HAP-1 (cell line): ENCODE data around the gene CLPSL2.

Experiments
- DNase-seq, 2 experiments: peaks; one replicate each; pipeline ENCODE4 v3.0.0-alpha.2; 2016 to 2020; ENCODE audit warnings: low spot score in 2 of 2
- H3K27me3 ChIP-seq: fragments of 250-450 bp; sonication (Bioruptor Pico); 2 replicates; pipeline ENCODE4 v1.5.1; 2020; ENCODE audit warnings: low read depth, mild to moderate bottlenecking, moderate library complexity
- H3K36me3 ChIP-seq: fragments of 250-450 bp; sonication (Bioruptor Pico); replicated peaks from 2 replicates; pipeline ENCODE4 v1.5.1; 2020; ENCODE audit warnings: mild to moderate bottlenecking
- H3K4me1 ChIP-seq: fragments of 250-450 bp; sonication (Bioruptor Pico); 2 replicates; pipeline ENCODE4 v1.5.1; 2020; ENCODE audit warnings: mild to moderate bottlenecking
- H3K4me3 ChIP-seq: fragments of 250-450 bp; sonication (Bioruptor Pico); 2 replicates; pipeline ENCODE4 v1.5.1; 2020; ENCODE audit warnings: mild to moderate bottlenecking, moderate library complexity
- H3K9me3 ChIP-seq: fragments of 250-450 bp; sonication (Bioruptor Pico); 2 replicates; pipeline ENCODE4 v1.5.1; 2020; ENCODE audit warnings: mild to moderate bottlenecking, moderate library complexity
- in situ Hi-C: fragments of 300-500 bp; cut with MboI; formaldehyde crosslinking; loops from 3 replicates; pipeline ENCODE4 v1.14.3; 2020; ENCODE audit warnings: low sequenced_read_pairs, inconsistent platforms, mixed read lengths

Gene CLPSL2

DNA sequence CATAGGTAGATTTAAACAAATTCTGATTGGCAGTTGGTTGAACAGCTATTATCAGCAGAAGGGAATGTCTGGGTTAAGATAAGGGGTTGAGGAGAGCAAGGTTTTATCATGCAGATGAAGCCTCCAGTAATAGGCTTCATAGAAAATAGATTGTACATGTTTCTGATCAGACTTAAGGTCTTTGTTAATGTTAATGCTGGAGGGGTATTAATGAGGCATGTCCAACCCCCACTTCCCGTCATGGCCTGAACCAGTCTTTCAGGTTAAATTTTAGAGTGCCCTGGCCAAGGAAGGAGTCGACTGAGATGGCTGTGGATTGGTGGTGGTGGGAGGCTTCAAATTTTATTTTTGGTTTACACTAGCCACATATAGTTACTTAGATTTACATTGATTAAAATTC is 7.8 kb downstream of the CLPSL2 start:
- DNase-seq = peak in 1 of 2 experiments; percentile 67
- H3K36me3 ChIP-seq = no peaks in the 10 kb centered on the region
- peaks cover 13% of the 10 kb centered on the region for H3K27me3 ChIP-seq
- no peaks in the 10 kb centered on the region for H3K9me3 ChIP-seq
- H3K4me3 ChIP-seq = no peak overlapping the region
- in situ Hi-C loops = no loop called here
- peaks cover 14% of the 10 kb centered on the region for H3K4me1 ChIP-seq

DNA sequence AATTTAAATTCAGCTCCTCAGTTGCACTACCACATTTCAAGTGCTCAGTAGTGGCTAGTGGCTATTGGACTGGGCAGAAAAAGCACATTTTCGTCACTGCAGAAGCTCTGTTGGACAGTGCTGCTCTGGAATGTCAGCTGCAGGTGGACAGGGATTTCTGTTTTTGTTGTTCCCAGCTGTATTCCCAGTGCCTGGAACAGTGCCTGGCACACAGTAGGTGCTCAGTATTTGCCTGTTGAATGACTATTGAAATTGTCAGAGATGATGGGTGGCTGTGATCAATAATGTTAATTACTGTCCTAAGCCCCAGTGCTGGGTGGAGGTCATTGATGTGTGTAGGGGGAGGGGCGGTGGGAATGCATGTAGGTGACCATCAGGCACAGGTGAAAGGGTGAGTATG is 9.9 kb downstream of the CLPSL2 start:
- Histone ChIP-seq H3K36me3 (no peaks in the 10 kb centered on the region), H3K9me3 (no peaks in the 10 kb centered on the region), H3K4me1 (peaks cover 19% of the 10 kb centered on the region), H3K27me3 (peaks cover 14% of the 10 kb centered on the region), H3K4me3 (no peak overlapping the region)
- in situ Hi-C loops = no loop called here
- no peak for DNase-seq

DNA sequence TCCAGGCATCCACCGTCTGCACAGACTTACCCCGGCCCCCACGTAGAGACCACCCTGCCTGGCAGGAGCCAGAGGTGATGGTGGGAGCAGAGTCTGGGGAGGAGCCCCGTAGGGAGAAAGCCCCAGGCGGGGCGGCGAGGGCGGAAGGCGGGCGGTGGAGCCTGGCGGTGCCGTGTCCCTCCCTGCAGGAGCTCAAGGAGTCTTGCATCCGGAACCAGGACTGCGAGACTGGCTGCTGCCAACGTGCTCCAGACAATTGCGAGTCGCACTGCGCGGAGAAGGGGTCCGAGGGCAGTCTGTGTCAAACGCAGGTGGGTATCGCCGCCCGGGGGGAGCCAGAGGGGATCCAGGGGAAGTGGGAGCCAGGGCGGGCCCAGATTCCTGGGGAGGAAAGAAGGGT is 10.4 kb downstream of the CLPSL2 start:
- DNase-seq = no peak
- H3K4me3 ChIP-seq = no peak overlapping the region
- peaks cover 19% of the 10 kb centered on the region for H3K4me1 ChIP-seq
- H3K9me3 ChIP-seq = no peaks in the 10 kb centered on the region
- H3K27me3 ChIP-seq = peaks cover 14% of the 10 kb centered on the region
- in situ Hi-C loops = no loop called here
- no peaks in the 10 kb centered on the region for H3K36me3 ChIP-seq

DNA sequence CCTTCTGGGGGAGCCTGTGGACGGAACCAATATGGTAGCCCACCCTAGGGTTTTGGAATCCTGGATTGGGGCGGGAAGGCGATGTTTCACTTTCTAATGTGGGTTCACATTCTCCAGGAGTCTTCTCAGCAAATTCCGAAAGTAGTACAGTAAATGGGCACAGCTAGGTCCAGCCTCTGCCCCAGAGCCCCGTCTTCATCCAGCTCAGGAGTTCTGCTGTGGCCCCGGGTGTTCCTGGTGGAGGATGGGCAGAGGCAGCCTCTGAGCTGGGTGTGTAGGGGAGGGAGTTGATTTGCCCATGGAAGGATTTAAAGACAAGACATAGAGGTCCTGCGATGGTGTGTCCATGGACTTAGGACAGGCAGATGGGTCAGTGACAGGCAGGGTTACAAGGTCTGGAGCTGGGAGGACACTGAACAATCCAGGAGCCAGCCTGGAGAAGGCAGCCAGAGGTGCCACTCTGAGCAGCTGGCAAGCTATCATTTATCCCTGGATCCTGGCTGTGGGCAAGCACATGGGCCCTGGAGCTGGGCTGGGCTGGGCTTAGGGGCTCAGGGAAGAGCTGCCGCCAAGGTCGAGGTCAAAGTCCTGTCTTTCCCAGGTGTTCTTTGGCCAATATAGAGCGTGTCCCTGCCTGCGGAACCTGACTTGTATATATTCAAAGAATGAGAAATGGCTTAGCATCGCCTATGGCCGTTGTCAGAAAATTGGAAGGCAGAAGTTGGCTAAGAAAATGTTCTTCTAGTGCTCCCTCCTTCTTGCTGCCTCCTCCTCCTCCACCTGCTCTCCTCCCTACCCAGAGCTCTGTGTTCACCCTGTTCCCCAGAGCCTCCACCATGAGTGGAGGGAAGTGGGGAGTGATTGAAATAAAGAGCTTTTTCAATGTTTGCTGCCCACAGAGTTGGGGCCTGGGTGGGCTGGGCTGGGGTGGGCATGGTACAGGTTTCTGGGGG is 11.1 kb downstream of the CLPSL2 start:
- Histone ChIP-seq H3K4me1 (peaks cover 19% of the 10 kb centered on the region), H3K4me3 (no peak overlapping the region), H3K27me3 (peaks cover 14% of the 10 kb centered on the region), H3K9me3 (no peaks in the 10 kb centered on the region), H3K36me3 (no peaks in the 10 kb centered on the region)
- in situ Hi-C loops = no loop called here
- DNase-seq = no peak

DNA sequence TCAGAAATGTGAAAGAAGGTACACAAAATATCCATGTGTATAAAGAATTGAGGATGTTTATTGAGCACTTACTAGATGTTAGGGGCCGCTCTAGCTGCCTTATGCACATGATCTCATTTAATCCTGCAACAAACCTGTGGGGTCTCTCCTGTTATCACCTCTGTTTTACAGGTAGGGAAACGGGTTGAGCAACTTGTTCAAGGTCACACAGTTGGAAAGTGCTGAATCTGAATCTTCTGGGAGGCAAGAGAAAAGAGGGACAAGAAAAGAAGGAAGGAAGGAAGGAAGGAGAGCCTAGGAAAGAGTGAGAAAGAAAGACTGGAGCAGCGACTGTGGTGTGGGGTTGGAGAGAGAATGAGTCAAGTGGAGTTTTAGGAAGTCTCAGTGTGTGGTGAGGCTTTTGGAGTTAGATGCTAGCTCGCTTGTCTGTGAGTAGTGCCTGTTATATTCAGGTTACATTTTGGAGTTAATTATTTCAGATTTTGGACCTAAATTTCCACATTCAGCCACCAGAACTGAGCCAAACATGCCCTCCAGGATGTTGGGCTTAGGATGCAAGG is 12.1 kb downstream of the CLPSL2 start:
- H3K9me3 ChIP-seq = no peaks in the 10 kb centered on the region
- H3K27me3 ChIP-seq = peaks cover 14% of the 10 kb centered on the region
- peaks cover 16% of the 10 kb centered on the region for H3K4me1 ChIP-seq
- H3K36me3 ChIP-seq = no peaks in the 10 kb centered on the region
- DNase-seq = no peak
- in situ Hi-C loops = no loop called here
- H3K4me3 ChIP-seq = no peak overlapping the region

DNA sequence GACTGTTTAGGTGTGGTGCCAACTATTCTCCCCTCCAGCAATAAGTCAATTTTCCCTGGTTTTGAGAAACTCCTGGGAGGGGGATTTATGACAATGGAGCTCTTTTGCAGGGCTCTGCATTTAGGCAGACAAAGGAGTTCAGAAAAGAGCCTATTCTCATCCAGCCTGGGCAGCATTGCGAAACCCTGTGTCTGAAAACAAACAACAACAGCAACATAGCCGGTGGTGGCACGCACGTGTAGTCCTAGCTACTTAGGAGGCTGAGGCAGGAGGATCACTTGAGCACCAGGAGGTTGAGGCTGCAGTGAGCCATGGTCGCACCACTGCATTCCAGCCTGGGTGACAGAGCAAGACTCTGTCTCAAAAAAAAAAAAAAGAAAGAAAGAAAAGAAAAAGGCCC is 14.3 kb downstream of the CLPSL2 start:
- in situ Hi-C loops = no loop called here
- Histone ChIP-seq H3K9me3 (no peaks in the 10 kb centered on the region), H3K4me3 (no peak overlapping the region), H3K27me3 (peaks cover 14% of the 10 kb centered on the region), H3K4me1 (peaks cover 6% of the 10 kb centered on the region), H3K36me3 (no peaks in the 10 kb centered on the region)
- DNase-seq = peak; percentile 44 to 46

DNA sequence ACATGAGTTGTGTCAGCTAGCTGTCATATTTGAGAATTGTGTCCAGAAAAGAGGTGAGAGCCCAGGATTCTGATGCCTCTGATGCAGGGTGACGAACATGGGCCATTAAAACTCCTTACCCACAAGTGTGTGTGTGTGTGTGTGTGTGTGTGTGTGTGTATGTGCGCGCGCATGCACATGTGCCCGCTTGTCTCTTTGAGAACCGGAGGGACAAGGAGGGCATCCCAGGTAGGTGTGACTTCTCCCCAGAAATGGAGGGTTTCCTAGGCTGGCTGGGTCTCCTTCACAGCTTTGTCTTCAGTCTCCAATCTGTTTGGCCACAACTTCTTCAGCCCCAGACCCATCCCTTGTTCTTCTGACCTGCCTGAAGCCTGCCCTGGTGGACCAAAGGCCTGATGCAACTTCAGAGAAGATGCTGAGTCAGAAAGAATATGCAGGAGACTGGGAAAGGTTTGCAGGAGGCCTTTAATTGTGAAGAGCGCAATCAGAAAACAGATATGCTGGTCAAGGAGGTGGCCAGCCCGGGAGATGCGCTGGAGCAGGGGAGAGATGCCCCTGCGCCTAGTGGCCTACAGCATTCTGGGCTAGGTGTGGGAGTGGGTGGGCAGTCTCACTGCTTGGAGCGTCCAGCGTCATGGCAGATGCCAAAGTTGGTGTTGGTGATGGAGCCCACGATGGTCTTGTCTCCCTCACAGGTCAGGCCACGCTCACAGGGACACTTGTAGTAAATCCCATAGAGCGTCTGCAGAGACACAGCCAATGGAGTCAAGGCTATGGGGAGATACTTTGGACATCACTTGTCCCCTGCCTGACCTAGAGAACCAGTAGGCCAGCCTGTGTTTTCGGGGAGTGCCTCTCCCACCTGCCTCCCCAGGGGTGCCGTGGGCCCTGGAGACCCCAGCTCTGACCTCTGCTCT is 18.4 kb downstream of the CLPSL2 start:
- in situ Hi-C loops = no loop called here
- no peak overlapping the region for H3K4me3 ChIP-seq
- H3K36me3 ChIP-seq = no peaks in the 10 kb centered on the region
- no peak for DNase-seq
- H3K4me1 ChIP-seq = peaks cover 6% of the 10 kb centered on the region
- H3K9me3 ChIP-seq = no peaks in the 10 kb centered on the region
- no peaks in the 10 kb centered on the region; the same call in 1 of the 2 replicates for H3K27me3 ChIP-seq

DNA sequence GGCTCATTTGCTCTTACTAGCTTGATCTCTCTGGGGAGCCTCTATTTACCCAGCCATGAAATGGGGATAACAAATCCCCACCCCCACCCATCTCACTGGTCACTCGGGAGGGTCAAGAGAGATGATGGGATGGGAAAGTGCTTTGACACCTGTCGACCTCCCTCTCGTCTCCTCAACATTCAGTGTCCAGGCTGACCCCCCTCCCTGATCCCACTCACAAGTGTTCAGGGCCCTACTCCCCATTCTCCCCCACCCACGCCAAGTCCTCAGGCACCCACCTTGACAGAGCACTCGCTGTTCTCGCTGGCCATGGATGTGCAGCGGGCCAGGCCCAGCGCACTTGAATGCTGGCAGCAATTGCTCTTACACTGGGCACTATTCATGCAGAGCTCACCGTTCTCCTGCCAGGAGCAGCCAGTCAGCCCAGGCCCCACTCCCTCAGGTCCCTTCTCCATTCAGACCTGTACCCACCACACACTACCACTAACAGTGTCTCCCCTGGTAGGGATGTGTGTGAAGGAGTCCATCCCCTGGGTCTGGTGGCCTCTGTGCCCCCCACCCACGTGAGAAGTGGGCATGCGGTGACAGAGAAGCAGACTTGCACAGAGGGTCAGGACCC is 19.2 kb downstream of the CLPSL2 start:
- DNase-seq = no peak
- no peaks in the 10 kb centered on the region for H3K9me3 ChIP-seq
- no peak overlapping the region for H3K4me3 ChIP-seq
- in situ Hi-C loops = no loop called here
- no peaks in the 10 kb centered on the region; the same call in 1 of the 2 replicates for H3K27me3 ChIP-seq
- peaks cover 2% of the 10 kb centered on the region for H3K4me1 ChIP-seq
- no peaks in the 10 kb centered on the region for H3K36me3 ChIP-seq

DNA sequence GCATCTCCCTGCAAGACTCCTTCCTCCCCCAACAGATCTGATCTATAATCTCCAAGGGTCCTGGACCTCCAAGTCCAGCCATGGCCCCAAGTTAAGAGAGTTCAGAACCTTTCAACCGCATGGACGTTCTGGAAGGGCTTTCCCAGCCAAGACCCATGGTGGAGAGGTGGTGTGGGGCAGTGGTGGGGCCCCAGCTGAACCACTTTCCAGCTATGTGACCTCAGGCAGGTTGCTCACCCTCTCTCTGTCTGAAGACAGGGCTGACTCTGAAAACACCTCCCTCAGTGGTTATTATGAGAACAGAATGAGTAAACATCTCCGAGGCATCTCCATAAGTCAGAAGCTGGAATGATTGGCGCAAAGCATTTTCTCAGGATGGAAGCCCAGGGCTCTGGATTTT is 19.8 kb downstream of the CLPSL2 start:
- no peaks in the 10 kb centered on the region for H3K4me1 ChIP-seq
- no peaks in the 10 kb centered on the region; the same call in 1 of the 2 replicates for H3K27me3 ChIP-seq
- H3K36me3 ChIP-seq = no peaks in the 10 kb centered on the region
- H3K4me3 ChIP-seq = no peak overlapping the region
- no peak for DNase-seq
- H3K9me3 ChIP-seq = no peaks in the 10 kb centered on the region
- in situ Hi-C loops = no loop called here

DNA sequence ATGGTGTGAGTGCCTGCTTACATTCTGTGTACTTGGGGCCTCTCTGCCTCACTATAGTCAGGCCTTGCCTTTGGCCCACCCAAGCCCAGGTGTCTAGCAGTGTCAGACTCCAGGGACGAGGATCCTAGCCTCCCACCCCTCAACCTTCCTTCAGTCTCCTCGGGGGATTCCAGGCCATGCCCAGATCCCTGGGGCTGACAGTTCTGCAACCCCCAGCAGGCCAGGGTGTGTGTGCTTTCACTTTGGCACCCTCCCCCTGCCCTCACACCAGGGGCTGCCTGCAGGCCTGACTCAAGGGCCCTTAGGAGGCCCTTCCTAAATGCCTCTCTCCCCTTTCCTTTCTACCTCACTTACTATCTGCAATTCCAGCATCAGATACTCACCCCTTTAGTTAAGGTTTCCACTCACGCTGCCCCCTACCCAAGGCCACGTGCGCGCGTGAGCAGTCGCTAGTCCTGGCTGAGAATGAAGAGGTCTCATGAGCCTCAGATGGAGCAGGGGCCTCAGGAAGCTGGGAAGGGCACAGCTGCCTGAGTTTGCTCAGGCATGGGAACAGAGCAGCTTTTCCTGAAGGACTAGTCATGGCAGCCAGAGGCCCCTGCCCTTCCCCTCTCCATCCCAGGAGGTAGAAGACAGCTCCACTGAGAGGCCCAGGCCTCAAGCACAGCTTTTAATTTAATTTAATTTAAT is 21.6 kb downstream of the CLPSL2 start:
- in situ Hi-C loops = no loop called here
- Histone ChIP-seq H3K4me1 (no peaks in the 10 kb centered on the region), H3K27me3 (no peaks in the 10 kb centered on the region; the same call in 1 of the 2 replicates), H3K4me3 (no peak overlapping the region), H3K36me3 (no peaks in the 10 kb centered on the region), H3K9me3 (no peaks in the 10 kb centered on the region)
- DNase-seq = no peak

DNA sequence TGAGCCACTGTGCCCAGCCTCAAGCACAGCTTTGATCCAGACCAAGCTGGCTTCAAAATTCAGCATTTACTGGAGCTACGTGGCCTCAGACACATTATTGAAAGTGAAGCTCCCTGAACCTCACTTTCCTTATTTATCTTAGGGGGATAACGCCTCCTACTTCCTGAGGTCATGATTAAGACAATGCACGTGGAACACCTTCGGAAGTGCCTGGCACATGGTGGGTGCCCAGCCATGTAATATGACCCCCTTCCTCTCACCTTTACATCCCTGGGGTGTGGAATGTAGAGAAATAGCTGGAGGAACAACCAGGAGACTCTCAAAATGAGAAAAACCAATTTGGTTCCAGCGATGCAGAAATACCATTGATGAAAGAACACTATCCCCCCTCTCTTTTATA is 22.3 kb downstream of the CLPSL2 start:
- no peaks in the 10 kb centered on the region for H3K4me1 ChIP-seq
- no peak for DNase-seq
- H3K27me3 ChIP-seq = no peaks in the 10 kb centered on the region; the same call in 1 of the 2 replicates
- H3K4me3 ChIP-seq = no peak overlapping the region
- in situ Hi-C loops = no loop called here
- H3K9me3 ChIP-seq = no peaks in the 10 kb centered on the region
- no peaks in the 10 kb centered on the region for H3K36me3 ChIP-seq

DNA sequence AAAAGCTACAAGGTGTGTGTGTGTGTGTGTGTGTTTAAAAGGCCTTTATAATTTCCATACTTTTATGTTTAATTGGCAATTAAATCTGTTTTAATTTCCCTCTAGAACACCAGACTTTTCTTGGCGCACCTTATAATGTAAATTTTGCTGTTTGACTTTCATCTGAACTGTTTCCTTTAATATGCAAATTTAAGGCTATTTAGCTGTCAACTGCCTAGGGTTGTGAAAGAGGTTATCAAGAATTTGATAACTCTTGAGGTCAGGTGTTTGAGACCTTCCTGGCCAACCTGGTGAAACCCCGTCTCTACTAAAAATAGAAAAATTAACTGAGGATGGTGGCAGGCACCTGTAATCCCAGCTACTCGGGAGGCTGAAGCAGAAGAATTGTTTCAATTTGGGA is 24.8 kb downstream of the CLPSL2 start:
- no peaks in the 10 kb centered on the region; the same call in 1 of the 2 replicates for H3K27me3 ChIP-seq
- no peaks in the 10 kb centered on the region for H3K36me3 ChIP-seq
- no peaks in the 10 kb centered on the region for H3K4me1 ChIP-seq
- H3K9me3 ChIP-seq = no peaks in the 10 kb centered on the region
- H3K4me3 ChIP-seq = no peak overlapping the region
- no peak for DNase-seq
- in situ Hi-C loops = no loop called here
